DND-41 (cell line): ENCODE data around the gene RPN2.
A peak's percentile ranks its signal among the peaks of the same experiment; 100 is the strongest.

Source experiments
- ATAC-seq: fragments of 200-7000 bp; cut with Tn5 transposase; 3 replicates; pipeline ENCODE4 v1.9.1; 2021; ENCODE audit warnings: low read depth; ENCODE audit not compliant: insufficient read depth
- DNase-seq: peaks from one replicate; pipeline ENCODE4 v3.0.0-alpha.2; 2020
- H2AFZ ChIP-seq: 2 replicates; pipeline ENCODE4 v1.6.0; 2012; ENCODE audit warnings: low read depth, low read length
- H3K27ac ChIP-seq: 2 replicates; pipeline ENCODE4 v1.5.1; 2012; ENCODE audit warnings: low read length, inconsistent platforms
- H3K27me3 ChIP-seq: fragments of 200-600 bp; sonication (generic); 2 replicates; pipeline ENCODE4 v1.6.0; 2012; ENCODE audit warnings: low read length, mild to moderate bottlenecking, inconsistent platforms; ENCODE audit not compliant: insufficient read depth, poor library complexity
- H3K36me3 ChIP-seq: 2 replicates; pipeline ENCODE4 v1.5.1; 2012; ENCODE audit warnings: low read length, inconsistent platforms; ENCODE audit not compliant: insufficient read depth
- H3K4me1 ChIP-seq: 2 replicates; pipeline ENCODE4 v1.5.1; 2012; ENCODE audit warnings: mild to moderate bottlenecking, low read length; ENCODE audit not compliant: insufficient read depth
- H3K4me2 ChIP-seq: 2 replicates; pipeline ENCODE4 v1.6.0; 2012; ENCODE audit warnings: mild to moderate bottlenecking, moderate library complexity, low read length, inconsistent platforms; ENCODE audit not compliant: insufficient read depth
- H3K4me3 ChIP-seq, 2 experiments: fragments of 200-600 bp in 1 of 2; shearing (Covaris generic) in 1 of 2; 2 replicates each; pipeline ENCODE4 v1.5.1; 2012 to 2016; ENCODE audit warnings: inconsistent platforms in 2 of 2, low read length in 2 of 2, mild to moderate bottlenecking in 2 of 2, low read depth in 1 of 2, moderate library complexity in 1 of 2
- H3K79me2 ChIP-seq: 2 replicates; pipeline ENCODE4 v1.6.0; 2012; ENCODE audit warnings: low read length, inconsistent platforms; ENCODE audit not compliant: insufficient read depth
- H3K9ac ChIP-seq: 2 replicates; pipeline ENCODE4 v1.6.0; 2012; ENCODE audit warnings: low read depth, mild to moderate bottlenecking, inconsistent platforms, low read length, moderate library complexity
- H3K9me3 ChIP-seq: 2 replicates; pipeline ENCODE4 v1.5.1; 2012; ENCODE audit warnings: low read length, moderate library complexity, mild to moderate bottlenecking, inconsistent platforms; ENCODE audit not compliant: insufficient read depth, severe bottlenecking
- H4K20me1 ChIP-seq: 2 replicates; pipeline ENCODE4 v1.6.0; 2012; ENCODE audit warnings: low read length; ENCODE audit not compliant: insufficient read depth
- EZH2 ChIP-seq: IDR thresholded peaks from 3 replicates; pipeline ENCODE4 v1.6.1; 2012; ENCODE audit warnings: borderline replicate concordance, low read depth, mild to moderate bottlenecking, moderate library complexity, low read length, inconsistent platforms; ENCODE audit not compliant: severe bottlenecking
- TF ChIP-seq, protein P1 (sequence below): IDR thresholded peaks from 2 replicates; pipeline ENCODE4 v1.5.1; 2012; ENCODE audit warnings: borderline replicate concordance, low read length, moderate library complexity, mild to moderate bottlenecking; ENCODE audit not compliant: poor library complexity, severe bottlenecking; ENCODE audit errors: extremely low read depth

The RPN2 gene

GRCh38 chr20:37243076-37243936 lies 64.2 kb downstream of the RPN2 start:
- Histone ChIP-seq H3K9ac (no peak overlapping the region), H2AFZ (no peak overlapping the region), H3K36me3 (peaks cover 58% of the 10 kb centered on the region), H3K9me3 (no peaks in the 10 kb centered on the region), H4K20me1 (0 out of 2 replicates have a peak, but pooled peaks cover 4% of the 10 kb centered on the region), H3K27me3 (no peaks in the 10 kb centered on the region), H3K27ac (no peak overlapping the region), H3K4me3 (no peak overlapping the region), H3K79me2 (no peaks in the 10 kb centered on the region), H3K4me1 (no peaks in the 10 kb centered on the region), H3K4me2 (no peak overlapping the region)
- TF ChIP-seq, protein P1, sequence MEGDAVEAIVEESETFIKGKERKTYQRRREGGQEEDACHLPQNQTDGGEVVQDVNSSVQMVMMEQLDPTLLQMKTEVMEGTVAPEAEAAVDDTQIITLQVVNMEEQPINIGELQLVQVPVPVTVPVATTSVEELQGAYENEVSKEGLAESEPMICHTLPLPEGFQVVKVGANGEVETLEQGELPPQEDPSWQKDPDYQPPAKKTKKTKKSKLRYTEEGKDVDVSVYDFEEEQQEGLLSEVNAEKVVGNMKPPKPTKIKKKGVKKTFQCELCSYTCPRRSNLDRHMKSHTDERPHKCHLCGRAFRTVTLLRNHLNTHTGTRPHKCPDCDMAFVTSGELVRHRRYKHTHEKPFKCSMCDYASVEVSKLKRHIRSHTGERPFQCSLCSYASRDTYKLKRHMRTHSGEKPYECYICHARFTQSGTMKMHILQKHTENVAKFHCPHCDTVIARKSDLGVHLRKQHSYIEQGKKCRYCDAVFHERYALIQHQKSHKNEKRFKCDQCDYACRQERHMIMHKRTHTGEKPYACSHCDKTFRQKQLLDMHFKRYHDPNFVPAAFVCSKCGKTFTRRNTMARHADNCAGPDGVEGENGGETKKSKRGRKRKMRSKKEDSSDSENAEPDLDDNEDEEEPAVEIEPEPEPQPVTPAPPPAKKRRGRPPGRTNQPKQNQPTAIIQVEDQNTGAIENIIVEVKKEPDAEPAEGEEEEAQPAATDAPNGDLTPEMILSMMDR, result peak; percentile 49
- no peak for TF ChIP-seq EZH2
- no peak for ATAC-seq
- DNase-seq, result no peak

DNA sequence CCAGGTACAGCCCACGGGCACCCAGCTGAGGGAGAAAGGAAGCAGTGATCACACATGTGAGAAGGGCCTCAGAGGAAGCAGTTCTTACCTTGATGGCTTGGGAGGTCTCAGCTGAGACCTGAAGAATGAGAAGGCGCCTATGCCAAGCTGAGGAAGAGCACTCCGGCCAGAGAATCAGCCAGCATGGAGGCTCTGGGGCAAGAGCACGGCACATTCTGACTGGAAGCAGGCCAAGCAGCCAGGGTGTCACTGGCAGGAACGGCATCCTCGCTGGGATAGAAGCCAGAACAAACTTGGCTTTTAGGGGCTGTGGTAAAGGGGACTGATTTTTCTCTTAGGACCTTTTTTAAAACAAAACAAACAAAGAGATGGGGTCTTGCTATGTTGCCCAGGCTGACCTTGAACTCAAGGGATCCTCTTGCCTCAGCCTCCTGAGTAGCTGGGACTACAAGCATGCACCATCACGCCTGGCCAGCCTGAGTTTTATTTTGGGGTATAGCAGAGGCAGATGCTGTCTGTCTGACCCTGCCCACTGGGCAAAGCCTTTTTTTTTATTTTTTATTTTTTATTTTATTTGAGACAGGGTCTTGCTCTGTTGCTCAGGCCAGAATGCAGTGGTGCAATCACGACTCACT lies 64.9 kb downstream of the RPN2 start:
- no peak for TF ChIP-seq EZH2
- TF ChIP-seq, protein P1, result no peak
- H3K27ac ChIP-seq, result no peak overlapping the region

GRCh38 chr20:37244572-37244957 lies 65.4 kb downstream of the RPN2 start:
- Histone ChIP-seq H4K20me1 (0 out of 2 replicates have a peak, but pooled peaks cover 4% of the 10 kb centered on the region), H3K4me1 (no peaks in the 10 kb centered on the region), H2AFZ (no peak overlapping the region), H3K27me3 (no peaks in the 10 kb centered on the region), H3K4me3 (no peak overlapping the region), H3K9ac (no peak overlapping the region), H3K27ac (no peak overlapping the region), H3K9me3 (no peaks in the 10 kb centered on the region), H3K36me3 (peaks cover 46% of the 10 kb centered on the region), H3K4me2 (no peak overlapping the region), H3K79me2 (no peaks in the 10 kb centered on the region)
- no peak for DNase-seq
- no peak for TF ChIP-seq EZH2
- TF ChIP-seq, protein P1, result no peak
- no peak for ATAC-seq

More for the DNA sequence above, 64.9 kb downstream of the RPN2 start:
- H3K4me3 ChIP-seq, result no peak overlapping the region
- DNase-seq (no peak), ATAC-seq (no peak)
- H3K36me3 ChIP-seq, result peaks cover 51% of the 10 kb centered on the region
- H2AFZ ChIP-seq, result no peak overlapping the region
- H3K27me3 ChIP-seq, result no peaks in the 10 kb centered on the region
- no peak overlapping the region for H3K4me2 ChIP-seq
- H3K9me3 ChIP-seq, result no peaks in the 10 kb centered on the region
- no peaks in the 10 kb centered on the region for H3K79me2 ChIP-seq
- H4K20me1 ChIP-seq, result 0 out of 2 replicates have a peak, but pooled peaks cover 4% of the 10 kb centered on the region
- no peaks in the 10 kb centered on the region for H3K4me1 ChIP-seq
- no peak overlapping the region for H3K9ac ChIP-seq
